Skin of body (tissue), 2 donors: Measurements from ENCODE around the gene THRSP. TPM values are rescaled to one million over a fixed set of nuclear protein-coding genes. Genes with fewer than 3 reads are reported as not detected.
"Not testable (repeated sequence)": the region's sequence is repeated elsewhere in the genome, so short reads cannot be mapped to it uniquely, and the experiment has no call there.

Experiments used
- DNase-seq: peaks from one replicate; lab custom pipeline; 2025; lab: John Stamatoyannopoulos, UW
- total RNA-seq: library from RNA; depleted of rRNA; stranded (reverse); fragments of >200 nt; gene quantifications from one replicate; pipeline ENCODE4 v1.2.3, GENCODE V29; 2014

THRSP gene, protein sequence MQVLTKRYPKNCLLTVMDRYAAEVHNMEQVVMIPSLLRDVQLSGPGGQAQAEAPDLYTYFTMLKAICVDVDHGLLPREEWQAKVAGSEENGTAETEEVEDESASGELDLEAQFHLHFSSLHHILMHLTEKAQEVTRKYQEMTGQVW
- total RNA-seq: 203 TPM

GRCh38 chr11:78063440-78064181 lies at the start of gene THRSP:
Gene THRSP (plus strand): TSS chr11:78063861. CDS start chr11:78063882, 21 bp downstream.
- DNase-seq: no peak

- DNase-seq: not testable (repeated sequence)
Measured at GRCh38 chr11:78014937-78015520, 48.6 kb upstream of the THRSP start.

DNA sequence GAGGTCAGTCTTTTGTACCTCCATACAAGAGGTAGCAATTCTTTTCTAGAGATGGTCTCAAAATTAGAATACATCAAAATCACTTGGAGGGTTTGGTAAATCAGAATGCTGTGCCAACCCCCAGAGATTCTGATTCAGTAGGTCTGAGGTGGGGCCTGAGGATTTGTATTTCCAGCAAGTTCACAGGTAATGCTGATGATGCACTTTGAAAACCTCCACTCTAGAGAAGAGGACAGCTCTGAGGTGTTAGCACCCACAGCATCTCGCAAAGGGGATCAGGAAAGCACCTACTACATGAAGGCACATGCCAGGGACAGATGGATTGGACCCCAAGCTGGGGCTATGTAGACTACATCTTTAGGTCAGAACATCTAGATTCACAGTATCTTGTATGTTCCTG lies 47.8 kb upstream of the THRSP start:
- DNase-seq: no peak

DNA sequence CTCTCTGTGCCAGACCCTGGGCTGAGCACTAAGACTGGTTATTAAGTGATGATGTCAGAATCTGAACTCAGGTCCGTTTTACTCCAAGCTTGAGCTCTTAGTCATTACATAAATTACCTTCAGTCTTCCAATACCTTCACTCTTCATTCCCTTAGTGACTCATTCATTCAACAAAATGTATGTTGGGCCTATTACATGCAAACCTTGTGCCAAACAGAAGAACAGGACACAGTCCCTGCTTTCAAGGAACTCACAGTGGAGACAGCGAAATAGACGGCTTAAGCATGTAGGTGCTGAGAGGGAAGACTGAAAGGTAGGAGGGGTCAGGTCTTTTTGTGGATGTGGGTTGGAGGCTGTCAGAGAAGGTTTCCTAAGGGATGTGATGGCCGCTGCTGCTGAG lies 43.9 kb upstream of the THRSP start:
- no peak for DNase-seq

DNA sequence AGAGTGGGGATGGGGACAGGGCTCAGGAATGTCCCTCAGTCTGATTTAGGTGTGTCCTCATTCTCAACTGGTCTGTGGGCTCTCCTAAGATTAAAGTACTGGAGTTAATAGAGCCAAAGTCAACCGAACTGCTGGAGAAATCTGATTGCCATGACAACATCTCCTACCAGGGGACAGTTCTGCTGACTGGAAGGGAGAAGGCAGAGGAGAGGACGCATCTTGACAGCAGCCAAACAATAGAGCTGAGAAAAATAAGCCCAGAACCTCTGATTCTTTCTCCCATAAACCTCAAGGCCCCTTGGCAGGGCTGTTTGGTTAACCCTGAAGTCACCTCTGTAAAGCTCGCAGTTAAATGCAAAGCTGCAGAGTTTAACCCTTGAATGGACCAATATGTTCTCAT lies 43.4 kb upstream of the THRSP start:
- no peak for DNase-seq

GRCh38 chr11:78021611-78022010 lies 42.0 kb upstream of the THRSP start:
- no peak for DNase-seq

DNA sequence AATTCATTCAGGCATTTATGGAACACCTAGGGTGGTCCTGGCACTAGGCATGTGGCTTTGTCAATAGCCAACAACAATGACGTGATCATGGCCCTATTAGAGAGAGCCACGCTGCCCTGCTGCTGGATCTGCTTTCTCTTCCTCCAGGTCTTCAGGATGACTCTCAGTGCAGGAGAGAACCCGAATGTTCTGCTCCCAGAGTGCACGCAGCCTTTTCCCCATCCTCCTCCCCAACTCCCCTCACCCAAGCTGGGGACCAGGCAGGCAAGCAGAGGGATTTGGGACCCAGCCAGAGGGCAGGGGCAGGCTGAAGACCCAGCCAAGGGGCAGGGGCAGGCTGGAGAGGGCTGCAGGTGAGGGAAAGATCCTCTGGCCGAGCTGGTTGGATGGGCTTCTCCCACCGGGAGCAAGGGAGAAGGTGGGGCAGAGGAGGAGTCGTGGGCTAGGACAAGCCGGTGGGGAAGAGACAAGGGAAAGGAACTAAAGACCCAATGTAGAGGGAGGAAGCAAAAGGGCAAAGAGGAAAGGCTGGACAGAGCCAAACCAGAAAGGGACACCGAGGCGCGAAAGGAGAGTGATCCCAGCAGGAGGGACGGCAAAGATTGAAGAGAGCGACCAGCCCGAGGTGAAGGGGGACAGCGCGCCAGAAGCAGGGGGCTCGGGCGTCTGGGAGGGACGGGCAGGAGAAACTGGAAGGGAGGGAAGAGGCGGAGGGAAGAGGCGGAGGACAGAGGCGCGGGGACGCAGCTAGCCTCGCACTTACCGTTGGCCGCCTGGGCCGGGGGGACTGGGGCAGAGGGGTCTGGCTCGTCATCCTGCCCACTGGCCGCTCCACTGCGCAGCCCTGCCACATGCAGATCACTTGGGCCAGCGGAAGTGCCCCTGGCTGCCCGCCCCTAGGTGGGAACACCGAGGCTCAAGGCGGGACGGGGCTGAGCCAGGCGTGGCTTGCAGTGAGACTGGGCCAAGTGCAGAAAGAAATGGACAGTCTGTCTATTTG lies 41.0 kb upstream of the THRSP start, which contains the start of gene KCTD14:
Gene KCTD14 (minus strand): TSS at position 880 of the 1,000 bp plus-strand sequence. CDS start 27 bp downstream, at position 853.
- DNase-seq: peak; percentile 4

DNA sequence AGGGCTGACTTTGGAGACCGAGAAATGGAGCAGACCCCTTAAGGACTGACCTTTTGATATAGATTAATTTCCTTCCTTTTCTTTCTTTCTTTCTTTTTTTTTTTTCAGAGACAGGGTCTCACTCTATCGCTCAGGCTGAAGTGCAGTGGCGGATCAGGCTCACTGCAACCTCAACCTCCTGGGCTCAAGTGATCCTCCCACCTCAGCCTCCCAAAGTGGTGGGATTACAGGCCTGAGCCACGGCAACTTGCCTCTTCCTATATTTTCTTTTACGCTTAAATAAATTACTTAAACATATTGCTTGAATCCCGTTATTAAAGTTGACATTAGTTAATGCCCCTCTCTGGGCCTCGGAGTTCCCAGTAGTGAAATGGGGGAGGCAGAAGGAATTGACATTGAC lies 40.2 kb upstream of the THRSP start:
- no peak for DNase-seq

GRCh38 chr11:78025378-78025777 lies 38.3 kb upstream of the THRSP start:
- DNase-seq: no peak

- no peak for DNase-seq
Measured at GRCh38 chr11:78027759-78028158, 35.9 kb upstream of the THRSP start.

GRCh38 chr11:78028423-78028822 lies 35.2 kb upstream of the THRSP start:
- not testable (repeated sequence) for DNase-seq

- peak; percentile 82 for DNase-seq
Measured at GRCh38 chr11:78030429-78031325, 33.0 kb upstream of the THRSP start.

GRCh38 chr11:78031629-78032028 lies 32.0 kb upstream of the THRSP start:
- no peak for DNase-seq

DNA sequence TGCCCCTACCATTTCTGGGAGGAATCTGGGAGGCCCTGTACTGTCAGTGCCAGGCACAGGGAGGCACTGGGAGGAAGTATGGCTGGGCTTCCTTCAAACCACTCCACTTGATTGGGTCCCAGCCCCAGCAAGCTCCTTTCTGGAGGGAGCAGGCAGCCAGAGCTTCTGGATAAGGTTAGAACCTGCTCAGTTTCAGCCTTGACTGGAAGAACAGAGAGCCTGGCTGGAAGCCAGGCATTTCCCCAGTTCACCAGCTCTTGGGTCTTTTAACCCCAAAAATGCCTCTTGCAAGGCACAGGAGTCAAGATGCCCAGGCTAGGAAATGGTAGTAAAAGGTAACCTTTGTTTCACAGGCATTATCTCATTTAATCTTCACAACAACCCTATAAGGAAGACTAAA lies 31.6 kb upstream of the THRSP start:
- no peak for DNase-seq

- DNase-seq: no peak
Measured at GRCh38 chr11:78033040-78033439, 30.6 kb upstream of the THRSP start.

- DNase-seq: no peak
Measured at GRCh38 chr11:78034623-78035022, 29.0 kb upstream of the THRSP start.

DNA sequence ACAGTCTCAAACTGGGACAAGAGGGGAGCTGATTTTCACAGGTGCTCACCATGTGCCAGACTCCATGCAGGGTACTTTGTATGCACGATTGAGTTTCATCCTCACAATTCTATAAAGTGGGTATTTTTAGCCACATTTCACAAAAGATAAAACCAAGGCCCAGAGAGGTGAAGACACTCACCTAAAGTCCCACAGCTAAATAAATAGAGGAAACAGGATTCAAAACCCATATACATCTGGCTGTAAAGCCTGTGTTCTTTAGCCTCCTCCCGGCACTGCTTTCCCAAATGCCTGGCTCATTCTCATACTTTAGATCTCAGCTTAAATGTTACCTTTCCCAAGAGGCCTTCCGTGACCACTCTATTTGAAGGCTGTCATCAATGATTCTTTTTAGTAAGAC lies 27.3 kb upstream of the THRSP start:
- DNase-seq: no peak

- no peak for DNase-seq
Measured at GRCh38 chr11:78037056-78037455, 26.6 kb upstream of the THRSP start.

DNA sequence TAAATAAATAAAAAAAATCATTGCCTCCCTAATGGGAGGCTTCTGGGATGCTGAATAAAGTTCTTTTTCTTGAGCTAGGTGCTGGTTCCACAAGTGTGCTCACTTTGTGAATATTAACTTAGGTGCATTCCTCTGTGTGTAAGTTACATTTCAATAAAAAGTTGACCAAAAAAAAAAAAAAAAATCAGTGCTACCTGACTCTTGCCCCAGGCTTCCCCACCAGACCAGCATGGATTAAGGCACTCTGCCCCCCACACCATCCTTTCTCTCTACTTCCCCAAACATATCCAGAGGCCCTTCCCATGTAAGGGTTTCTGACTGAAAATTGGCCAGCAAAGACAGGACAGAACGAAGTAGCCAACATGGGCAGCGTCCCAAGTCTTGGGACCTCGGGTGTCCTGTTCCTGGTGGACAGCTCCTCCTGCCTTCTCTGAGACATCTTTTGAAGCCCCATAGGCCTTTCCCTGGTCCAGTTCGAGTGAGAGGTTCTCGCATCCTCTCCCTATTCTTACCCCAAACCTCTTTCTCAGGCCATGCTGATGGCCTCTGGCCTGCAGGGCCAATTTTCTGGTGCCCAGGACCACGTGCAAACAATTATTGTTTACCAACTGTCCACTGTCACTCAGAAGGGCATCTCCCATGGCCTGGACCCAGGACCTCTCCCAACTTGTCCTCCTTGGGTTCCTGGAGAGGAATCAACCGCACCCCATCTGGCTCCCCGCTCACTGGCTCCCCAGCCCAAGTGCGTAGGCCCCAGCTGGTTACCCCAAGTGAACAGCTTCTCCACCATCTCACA lies 25.6 kb upstream of the THRSP start:
- DNase-seq: no peak
